IMR-90 (cell line): ENCODE data around the gene MAGI1. TPM values are rescaled to one million over a fixed set of nuclear protein-coding genes. Genes with fewer than 3 reads are reported as not detected.

Source experiments
- ATAC-seq: fragments of 200-7000 bp; cut with Tn5 transposase; 2 replicates; pipeline ENCODE4 v1.9.1; 2020; ENCODE audit warnings: low read depth, mild to moderate bottlenecking, moderate library complexity
- BruUV-seq: library from RNA; stranded (reverse); fragments of 400-500 nt; replicated peaks from 2 replicates; lab custom pipeline; 2021; lab: Mats Ljungman, UMichigan
- CTCF ChIA-PET: fragments of 300-600 bp; formaldehyde crosslinking; extraction: SDS; loops from one replicate; lab custom pipeline; 2021; ENCODE audit warnings: antibody characterized with exemption; lab: Yijun Ruan, JAX
- POLR2A ChIA-PET: fragments of 300-600 bp; sonication (Branson Sonifier 250); formaldehyde crosslinking; loops from one replicate; lab custom pipeline; 2022; ENCODE audit warnings: antibody characterized with exemption; ENCODE audit not compliant: unreplicated experiment; lab: Charles Lee
- DNase-seq: peaks from one replicate; pipeline ENCODE4 v3.0.0; 2013
- H2AFZ ChIP-seq: replicated peaks from 2 replicates; pipeline ENCODE3; 2013; ENCODE audit warnings: low read length, mild to moderate bottlenecking; ENCODE audit not compliant: poor library complexity
- H2AK5ac ChIP-seq: 2 replicates; pipeline ENCODE4 v1.6.1; 2013; ENCODE audit warnings: low read depth, low read length, inconsistent platforms
- H2AK9ac ChIP-seq: replicated peaks from 2 replicates; pipeline ENCODE3; 2013; ENCODE audit warnings: mild to moderate bottlenecking, low read depth, low read length, moderate library complexity; ENCODE audit not compliant: poor library complexity
- H2BK120ac ChIP-seq: 2 replicates; pipeline ENCODE4 v1.6.1; 2013; ENCODE audit warnings: low read depth, low read length, inconsistent platforms
- H2BK15ac ChIP-seq: 3 replicates; pipeline ENCODE4 v1.6.1; 2013; ENCODE audit warnings: low read depth, low read length, inconsistent platforms
- H2BK20ac ChIP-seq: 2 replicates; pipeline ENCODE4 v1.6.1; 2013; ENCODE audit warnings: low read depth, mild to moderate bottlenecking, inconsistent platforms, low read length, moderate library complexity
- H2BK5ac ChIP-seq: 2 replicates; pipeline ENCODE4 v1.6.1; 2013; ENCODE audit warnings: mild to moderate bottlenecking, low read depth, low read length, inconsistent platforms; ENCODE audit not compliant: poor library complexity, severe bottlenecking
- H3K14ac ChIP-seq: replicated peaks from 2 replicates; pipeline ENCODE4 v1.6.1; 2013; ENCODE audit warnings: low read depth, low read length, inconsistent platforms
- H3K18ac ChIP-seq: 2 replicates; pipeline ENCODE4 v1.6.1; 2013; ENCODE audit warnings: low read depth, low read length, control low read depth
- H3K23ac ChIP-seq: 2 replicates; pipeline ENCODE4 v1.6.1; 2013; ENCODE audit warnings: low read depth, low read length, inconsistent platforms
- H3K27ac ChIP-seq: 2 replicates; pipeline ENCODE4 v1.5.1; 2013; ENCODE audit warnings: mild to moderate bottlenecking, control low read depth, low read length; ENCODE audit not compliant: insufficient read depth
- H3K27me3 ChIP-seq: 2 replicates; pipeline ENCODE4 v1.6.1; 2013; ENCODE audit warnings: low read length; ENCODE audit not compliant: control insufficient read depth, insufficient read depth
- H3K36me3 ChIP-seq: 2 replicates; pipeline ENCODE4 v1.6.1; 2013; ENCODE audit warnings: low read length, mixed read lengths; ENCODE audit not compliant: control insufficient read depth, insufficient read depth
- H3K4ac ChIP-seq: 2 replicates; pipeline ENCODE4 v1.6.1; 2013; ENCODE audit warnings: low read depth, low read length, inconsistent platforms
- H3K4me1 ChIP-seq: 2 replicates; pipeline ENCODE4 v1.6.1; 2013; ENCODE audit warnings: low read length, mixed read lengths; ENCODE audit not compliant: control insufficient read depth, insufficient read depth
- H3K4me2 ChIP-seq: 2 replicates; pipeline ENCODE4 v1.6.1; 2013; ENCODE audit warnings: low read depth, mild to moderate bottlenecking, control low read depth, low read length, moderate library complexity
- H3K4me3 ChIP-seq: 2 replicates; pipeline ENCODE4 v1.5.1; 2013; ENCODE audit warnings: low read depth, mild to moderate bottlenecking, control low read depth, low read length, moderate library complexity; ENCODE audit not compliant: insufficient read depth
- H3K56ac ChIP-seq: 2 replicates; pipeline ENCODE4 v1.6.1; 2013; ENCODE audit warnings: low read length, inconsistent platforms; ENCODE audit not compliant: insufficient read depth; ENCODE audit errors: extremely low read depth
- H3K79me1 ChIP-seq, 2 experiments: 2 replicates each; pipeline ENCODE4 v1.6.1; 2013; ENCODE audit warnings: low read length in 2 of 2, inconsistent platforms in 1 of 2, low read depth in 1 of 2
- H3K9ac ChIP-seq: 2 replicates; pipeline ENCODE4 v1.6.1; 2013; ENCODE audit warnings: low read depth, low read length, control low read depth
- H3K9me1 ChIP-seq: 2 replicates; pipeline ENCODE4 v1.6.1; 2013; ENCODE audit warnings: low read length, inconsistent platforms; ENCODE audit not compliant: insufficient read depth
- H3K9me3 ChIP-seq: 2 replicates; pipeline ENCODE4 v1.6.1; 2013; ENCODE audit warnings: low read length; ENCODE audit not compliant: control insufficient read depth, insufficient read depth
- H4K20me1 ChIP-seq: 2 replicates; pipeline ENCODE4 v1.6.1; 2013; ENCODE audit warnings: low read length, inconsistent platforms; ENCODE audit not compliant: insufficient read depth
- H4K5ac ChIP-seq: 2 replicates; pipeline ENCODE4 v1.6.1; 2013; ENCODE audit warnings: mild to moderate bottlenecking, low read depth, low read length, control low read depth
- H4K8ac ChIP-seq, 2 experiments: 2 replicates each; pipeline ENCODE4 v1.6.1; 2013; ENCODE audit warnings: low read depth in 2 of 2, low read length in 2 of 2, control low read depth in 1 of 2, inconsistent platforms in 1 of 2
- H4K91ac ChIP-seq: 2 replicates; pipeline ENCODE4 v1.6.1; 2013; ENCODE audit warnings: low read depth, low read length, inconsistent platforms; ENCODE audit not compliant: insufficient read depth
- BHLHE40 ChIP-seq: fragments of 150-350 bp; IDR thresholded peaks from 2 replicates; pipeline ENCODE4 v1.6.1; 2016; ENCODE audit warnings: mild to moderate bottlenecking, low read depth, low read length
- CEBPB ChIP-seq: IDR thresholded peaks from 2 replicates; pipeline ENCODE4 v1.6.1; 2012; ENCODE audit warnings: low read depth, low read length, improper control_type of control experiment
- CHD1 ChIP-seq: IDR thresholded peaks from 2 replicates; pipeline ENCODE4 v1.6.1; 2012; ENCODE audit warnings: low read depth, low read length, improper control_type of control experiment
- CTCF ChIP-seq: conservative IDR thresholded peaks from 2 replicates; pipeline ENCODE4 v1.5.1; 2012; ENCODE audit warnings: mild to moderate bottlenecking, low read depth, low read length, improper control_type of control experiment
- ELK1 ChIP-seq: fragments of 150-350 bp; IDR thresholded peaks from 2 replicates; pipeline ENCODE4 v1.6.1; 2016; ENCODE audit warnings: low read depth, mild to moderate bottlenecking, low read length, moderate library complexity, borderline replicate concordance
- FOS ChIP-seq: fragments of 150-350 bp; IDR thresholded peaks from 2 replicates; pipeline ENCODE4 v1.6.1; 2016; ENCODE audit warnings: low read depth, low read length
- MAFK ChIP-seq: IDR thresholded peaks from 2 replicates; pipeline ENCODE4 v1.6.1; 2012; ENCODE audit warnings: low read depth, low read length, improper control_type of control experiment
- MAZ ChIP-seq: IDR thresholded peaks from 2 replicates; pipeline ENCODE4 v1.6.1; 2012; ENCODE audit warnings: low read depth, mild to moderate bottlenecking, low read length, improper control_type of control experiment, moderate library complexity, borderline replicate concordance
- MXI1 ChIP-seq: IDR thresholded peaks from 2 replicates; pipeline ENCODE4 v1.6.1; 2012; ENCODE audit warnings: low read depth, mild to moderate bottlenecking, low read length, moderate library complexity, borderline replicate concordance
- NFE2L2 ChIP-seq: fragments of 150-350 bp; IDR thresholded peaks from 2 replicates; pipeline ENCODE4 v1.6.1; 2016; ENCODE audit warnings: low read depth, mild to moderate bottlenecking, low read length
- POLR2A ChIP-seq: IDR thresholded peaks from 2 replicates; pipeline ENCODE4 v1.6.1; 2012; ENCODE audit warnings: mild to moderate bottlenecking, low read depth, low read length
- RAD21 ChIP-seq: IDR thresholded peaks from 2 replicates; pipeline ENCODE4 v1.6.1; 2012; ENCODE audit warnings: low read length, improper control_type of control experiment
- RCOR1 ChIP-seq: IDR thresholded peaks from 2 replicates; pipeline ENCODE4 v1.6.1; 2012; ENCODE audit warnings: mild to moderate bottlenecking, low read length, improper control_type of control experiment; ENCODE audit not compliant: insufficient replicate concordance
- RFX5 ChIP-seq: IDR thresholded peaks from 2 replicates; pipeline ENCODE4 v1.8.0; 2012; ENCODE audit warnings: low read depth, mild to moderate bottlenecking, low read length, moderate library complexity
- SMC3 ChIP-seq: fragments of 150-350 bp; IDR thresholded peaks from 2 replicates; pipeline ENCODE4 v1.6.1; 2016; ENCODE audit warnings: low read depth, mild to moderate bottlenecking, antibody characterized with exemption, low read length, moderate library complexity
- USF2 ChIP-seq: fragments of 150-350 bp; IDR thresholded peaks from 2 replicates; pipeline ENCODE4 v1.6.1; 2017; ENCODE audit warnings: mild to moderate bottlenecking, antibody characterized with exemption, low read length, low read depth
- WGBS, 2 experiments: methylation state at CpG; one replicate each; pipeline versions ENCODE4 v1.1.5 to v1.1.7; 2013; ENCODE audit warnings: missing lambda C conversion rate in 2 of 2; ENCODE audit not compliant: insufficient read length in 1 of 2; ENCODE audit errors: extremely low coverage in 2 of 2; 5-methylcytosine and 5-hydroxymethylcytosine counted together
- dilution Hi-C: fragments of 300-500 bp; cut with HindIII; formaldehyde crosslinking; loops from one replicate; pipeline ENCODE4 v1.14.3; 2018; ENCODE audit warnings: low sequenced_read_pairs; ENCODE audit not compliant: unreplicated experiment
- in situ Hi-C: fragments of 300-500 bp; cut with MboI; formaldehyde crosslinking; loops from 3 replicates; pipeline ENCODE4 v1.14.3; 2019; ENCODE audit warnings: low sequenced_read_pairs, inconsistent platforms, mixed read lengths
- intact Hi-C: fragments of 100-400 bp; cut with micrococcal nuclease; formaldehyde crosslinking; loops from 2 replicates; pipeline ENCODE4 v1.10.0; 2022
- polyA plus RNA-seq, 3 experiments: library from polyadenylated mRNA; depleted of rRNA; stranded (reverse); fragments of >200 nt; gene quantifications; 2 replicates each; pipeline ENCODE4 v1.2.3, GENCODE V29; 2012; ENCODE audit warnings: low replicate concordance in 1 of 3
- total RNA-seq: library from RNA; depleted of rRNA; stranded (reverse); fragments of >200 nt; gene quantifications from 2 replicates; pipeline ENCODE4 v1.2.3, GENCODE V29; 2012

The MAGI1 gene
- total and polyA plus RNA-seq, 2 of the 4 experiments (the other 2 are of a cell fraction): 14.5 to 24.2 TPM

GRCh38 chr3:66004244-66004643, 34.5 kb downstream of the MAGI1 start:
- H4K5ac ChIP-seq: no peak overlapping the region
- H3K56ac ChIP-seq: no peak overlapping the region
- WGBS, 2 experiments: 93% methylated on average over 6 of the region's 7 CpGs; no CpG with 5 or more reads in 1 of the 2 experiments
- H3K27ac ChIP-seq: no peak overlapping the region
- H2AK9ac ChIP-seq: no peak overlapping the region
- peaks cover 49 to 51% of the 10 kb centered on the region in 2 experiments for H3K79me1 ChIP-seq
- intact Hi-C loops: no loop called here
- no peaks in the 10 kb centered on the region for H3K9me3 ChIP-seq
- no peak overlapping the region for H3K18ac ChIP-seq
- ChIA-PET POLR2A (no interaction called here), CTCF (no interaction called here)
- no TSS peak for BruUV-seq
- no peak overlapping the region for H2AK5ac ChIP-seq
- no peak overlapping the region for H4K91ac ChIP-seq
- ATAC-seq: no peak
- no peaks in the 10 kb centered on the region for H3K4me1 ChIP-seq
- H4K8ac ChIP-seq: no peak overlapping the region
- DNase-seq: no peak
- in situ Hi-C loops: no loop called here
- H3K9me1 ChIP-seq: peaks cover 5% of the 10 kb centered on the region; the same call in 1 of the 2 replicates
- no peak overlapping the region for H2AFZ ChIP-seq
- H2BK20ac ChIP-seq: no peak overlapping the region
- TF ChIP-seq RFX5: no peak
- TF ChIP-seq NFE2L2: no peak
- no peak for TF ChIP-seq RAD21
- no peak for TF ChIP-seq MXI1
- TF ChIP-seq CHD1: no peak
- TF ChIP-seq POLR2A: no peak
- no peak for TF ChIP-seq CEBPB
- TF ChIP-seq ELK1: no peak
- no peak for TF ChIP-seq FOS
- no peak for TF ChIP-seq CTCF
- no peak for TF ChIP-seq RCOR1
- TF ChIP-seq SMC3: no peak
- TF ChIP-seq MAFK: no peak
- no peak for TF ChIP-seq MAZ
- TF ChIP-seq USF2: no peak
- TF ChIP-seq BHLHE40: no peak
- dilution Hi-C loops: no loop called here
- no peak overlapping the region for H3K4ac ChIP-seq
- H3K4me2 ChIP-seq: no peak overlapping the region
- no peaks in the 10 kb centered on the region for H3K36me3 ChIP-seq
- H3K23ac ChIP-seq: no peak overlapping the region
- no peak overlapping the region for H2BK5ac ChIP-seq
- H3K14ac ChIP-seq: no peak overlapping the region
- H3K4me3 ChIP-seq: no peak overlapping the region
- H2BK15ac ChIP-seq: no peak overlapping the region
- no peak overlapping the region for H3K9ac ChIP-seq
- peaks cover 22% of the 10 kb centered on the region; the same call in 1 of the 2 replicates for H4K20me1 ChIP-seq
- H3K27me3 ChIP-seq: no peaks in the 10 kb centered on the region
- H2BK120ac ChIP-seq: no peak overlapping the region
